ENCODE data around the gene NCEH1. TPM values are rescaled to one million over a fixed set of nuclear protein-coding genes. Genes with fewer than 3 reads are reported as not detected.

Gene NCEH1
- total RNA-seq, 1 experiment from 2014 or later, result 11.5 TPM

DNA sequence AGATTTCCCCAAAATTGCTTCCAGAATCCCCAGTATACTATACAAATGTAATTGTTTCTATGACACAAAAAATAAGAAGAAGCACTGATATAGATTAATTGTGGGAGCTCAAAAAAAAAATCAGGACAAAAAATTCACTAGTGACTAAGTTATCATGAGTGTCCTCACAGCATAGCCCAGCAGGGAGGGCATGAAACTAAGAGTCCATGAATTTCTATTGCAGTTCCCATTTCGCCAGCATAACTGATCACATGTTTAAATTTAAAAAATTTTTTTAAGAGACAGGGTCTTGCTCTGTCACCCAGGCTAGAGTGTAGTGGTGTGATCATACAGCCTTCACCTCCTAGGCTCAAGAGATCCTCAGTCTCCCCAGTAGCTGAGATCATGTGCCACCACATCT lies 10.6 kb downstream of the NCEH1 start:
- Histone ChIP-seq H3K27ac (ENCODE audit: low read depth, low read length) (no peak overlapping the region), H3K36me3 (ENCODE audit: control insufficient read depth in 1 of 2, insufficient read depth in 2 of 2, low read length in 2 of 2) (no peaks in the 10 kb centered on the region), H3K4me2 (ENCODE audit: low read length) (no peak overlapping the region), H3K79me2 (ENCODE audit: insufficient read depth, low read length) (peaks cover 62% of the 10 kb centered on the region), H3K4me3 (replicated peaks in 1 of 2; ENCODE audit: low read depth in 1 of 2, low read length in 2 of 2) (no peak overlapping the region), H4K20me1 (ENCODE audit: insufficient read depth) (no peaks in the 10 kb centered on the region), H3K9me3 (ENCODE audit: control insufficient read depth in 1 of 2, insufficient read depth in 1 of 2, low read depth in 1 of 2, low read length in 2 of 2) (no peaks in the 10 kb centered on the region), H3K4me1 (ENCODE audit: control insufficient read depth in 1 of 2, insufficient read depth in 2 of 2, low read length in 2 of 2) (0 out of 4 replicates have a peak, but pooled peaks cover 0 to 4% of the 10 kb centered on the region in 2 experiments), H3K9ac (ENCODE audit: low read length) (no peak overlapping the region), H3K9me2 (ENCODE audit: insufficient read depth) (no peaks in the 10 kb centered on the region), H3K27me3 (ENCODE audit: insufficient read depth, low read length) (no peaks in the 10 kb centered on the region), H2AFZ (ENCODE audit: low read depth, low read length, poor library complexity, severe bottlenecking) (no peak overlapping the region)
- ChIA-PET CTCF (interaction anchor here (1.3 kb wide), 1 partner anchor 28 kb away, joined by 3 read pairs; no protein-coding TSS in a partner anchor), POLR2A (interaction anchor here (2.4 kb wide), 1 partner anchor 11 kb away, joined by 8 read pairs; the partner anchor contains the start of gene NCEH1), RAD21 (ENCODE audit: low non-redundant PET in 1 of 2, low total read pairs in 2 of 2, uncharacterized antibody in 2 of 2, unreplicated experiment in 2 of 2) (no interaction called here)
- intact Hi-C loops (cut with micrococcal nuclease), result no loop called here
- no peak for DNase-seq (ENCODE audit: low read depth, low spot score)
- no peak for ATAC-seq
- TF ChIP-seq EGR1 (IDR thresholded peaks at IDR 0.05; ENCODE audit: low read depth) (no peak), CEBPB (IDR thresholded peaks at IDR 0.05; ENCODE audit: low read depth) (no peak), JUND (IDR thresholded peaks at IDR 0.05) (no peak), TCF7L2 (IDR thresholded peaks at IDR 0.05; ENCODE audit: borderline replicate concordance, extremely low read depth, insufficient read depth, insufficient read length) (no peak), FOSL1 (IDR thresholded peaks at IDR 0.05; ENCODE audit: low read depth) (no peak), CBX3 (IDR thresholded peaks at IDR 0.05; ENCODE audit: low read depth) (no peak), RAD21 (IDR thresholded peaks at IDR 0.05; ENCODE audit: low read depth) (no peak), EZH2phosphoT487 (IDR thresholded peaks at IDR 0.05; ENCODE audit: borderline replicate concordance) (no peak), YY1 (IDR thresholded peaks at IDR 0.05; ENCODE audit: extremely low read depth, insufficient replicate concordance, low read depth, low read length) (no peak), ELF1 (IDR thresholded peaks at IDR 0.05; ENCODE audit: borderline replicate concordance, low read depth) (no peak), POLR2AphosphoS5 (IDR thresholded peaks at IDR 0.05; ENCODE audit: low read depth, low read length) (no peak), ZBTB33 (IDR thresholded peaks at IDR 0.05; ENCODE audit: extremely low read depth, insufficient replicate concordance, low read length) (no peak), ZNF274 (IDR thresholded peaks at IDR 0.05; ENCODE audit: low read depth, low read length) (no peak), CTCF (IDR thresholded peaks at IDR 0.05 in 2 of 3, conservative IDR thresholded peaks at IDR 0.05 in 1 of 3; ENCODE audit: borderline replicate concordance in 1 of 3, insufficient read depth in 1 of 3, low read depth in 2 of 3, low read length in 2 of 3) (no peak), REST (IDR thresholded peaks at IDR 0.05; ENCODE audit: low read depth) (no peak), SIN3A (IDR thresholded peaks at IDR 0.05; ENCODE audit: low read depth) (no peak), MAX (IDR thresholded peaks at IDR 0.05) (no peak), POLR2A (IDR thresholded peaks at IDR 0.05; ENCODE audit: borderline replicate concordance, extremely low read depth, insufficient read depth, insufficient read length) (no peak)
- BruUV-seq (replicated peaks), result no TSS peak

All from HCT116 (cell line).